Measurements from ENCODE around the gene CDHR3.

CDHR3 gene

GRCh38 chr7:105985672-105986215, 22.7 kb downstream of the CDHR3 start:
- no peaks in the 10 kb centered on the region for H3K4me1 ChIP-seq (ENCODE audit: low read depth, poor library complexity, severe bottlenecking)
- no peaks in the 10 kb centered on the region for H3K79me2 ChIP-seq (ENCODE audit: insufficient read depth, low read depth)
- H3K27ac ChIP-seq: no peak overlapping the region
- no peak overlapping the region for H3K4me2 ChIP-seq
- H2AFZ ChIP-seq (ENCODE audit: low read depth): no peak overlapping the region
- no peaks in the 10 kb centered on the region for H4K20me1 ChIP-seq (ENCODE audit: insufficient read depth)
- H3K27me3 ChIP-seq (ENCODE audit: insufficient read depth, low read depth): no peaks in the 10 kb centered on the region
- H3K36me3 ChIP-seq (ENCODE audit: insufficient read depth): no peaks in the 10 kb centered on the region
- H3K4me3 ChIP-seq (IDR thresholded peaks at IDR 0.05; ENCODE audit: insufficient read depth, low read depth, low read length): no peak overlapping the region
- TF ChIP-seq CTCF (conservative IDR thresholded peaks at IDR 0.05; ENCODE audit: low read depth, low read length): no peak
- no peak overlapping the region for H3K9ac ChIP-seq

- no peak overlapping the region for H3K4me3 ChIP-seq (IDR thresholded peaks at IDR 0.05; ENCODE audit: insufficient read depth, low read depth, low read length)
- no peak overlapping the region for H3K27ac ChIP-seq
- H3K27me3 ChIP-seq (ENCODE audit: insufficient read depth, low read depth): no peaks in the 10 kb centered on the region
- no peaks in the 10 kb centered on the region for H3K36me3 ChIP-seq (ENCODE audit: insufficient read depth)
- no peak for TF ChIP-seq CTCF (conservative IDR thresholded peaks at IDR 0.05; ENCODE audit: low read depth, low read length)
- no peaks in the 10 kb centered on the region for H3K4me1 ChIP-seq (ENCODE audit: low read depth, poor library complexity, severe bottlenecking)
- no peak overlapping the region for H3K4me2 ChIP-seq
- H2AFZ ChIP-seq (ENCODE audit: low read depth): no peak overlapping the region
- H3K9ac ChIP-seq: no peak overlapping the region
- H4K20me1 ChIP-seq (ENCODE audit: insufficient read depth): no peaks in the 10 kb centered on the region
- H3K79me2 ChIP-seq (ENCODE audit: insufficient read depth, low read depth): no peaks in the 10 kb centered on the region
These were observed 24.0 kb downstream of the CDHR3 start for GRCh38 chr7:105987046-105987445.

GRCh38 chr7:105988276-105988675, 25.2 kb downstream of the CDHR3 start:
- no peaks in the 10 kb centered on the region for H3K36me3 ChIP-seq (ENCODE audit: insufficient read depth)
- no peaks in the 10 kb centered on the region for H3K79me2 ChIP-seq (ENCODE audit: insufficient read depth, low read depth)
- no peak overlapping the region for H3K4me2 ChIP-seq
- TF ChIP-seq CTCF (conservative IDR thresholded peaks at IDR 0.05; ENCODE audit: low read depth, low read length): no peak
- H3K9ac ChIP-seq: no peak overlapping the region
- H3K27ac ChIP-seq: no peak overlapping the region
- no peaks in the 10 kb centered on the region for H4K20me1 ChIP-seq (ENCODE audit: insufficient read depth)
- no peaks in the 10 kb centered on the region for H3K4me1 ChIP-seq (ENCODE audit: low read depth, poor library complexity, severe bottlenecking)
- no peak overlapping the region for H3K4me3 ChIP-seq (IDR thresholded peaks at IDR 0.05; ENCODE audit: insufficient read depth, low read depth, low read length)
- no peaks in the 10 kb centered on the region for H3K27me3 ChIP-seq (ENCODE audit: insufficient read depth, low read depth)
- H2AFZ ChIP-seq (ENCODE audit: low read depth): no peak overlapping the region

- Histone ChIP-seq H3K4me2 (no peak overlapping the region), H3K27ac (no peak overlapping the region), H4K20me1 (ENCODE audit: insufficient read depth) (no peaks in the 10 kb centered on the region), H3K9ac (no peak overlapping the region), H2AFZ (ENCODE audit: low read depth) (no peak overlapping the region), H3K36me3 (ENCODE audit: insufficient read depth) (no peaks in the 10 kb centered on the region), H3K79me2 (ENCODE audit: insufficient read depth, low read depth) (no peaks in the 10 kb centered on the region), H3K27me3 (ENCODE audit: insufficient read depth, low read depth) (no peaks in the 10 kb centered on the region), H3K4me1 (ENCODE audit: low read depth, poor library complexity, severe bottlenecking) (no peaks in the 10 kb centered on the region), H3K4me3 (IDR thresholded peaks at IDR 0.05; ENCODE audit: insufficient read depth, low read depth, low read length) (no peak overlapping the region)
- TF ChIP-seq CTCF (conservative IDR thresholded peaks at IDR 0.05; ENCODE audit: low read depth, low read length): no peak
These were observed 26.1 kb downstream of the CDHR3 start for GRCh38 chr7:105989191-105989590.
